ENCODE results near the gene LUC7L3. TPM values are rescaled to one million over a fixed set of nuclear protein-coding genes. Genes with fewer than 3 reads are reported as not detected.

The LUC7L3 gene
- total and polyA plus RNA-seq, 2 donors (not counting 3 experiments of a cell fraction or from before 2014, with no cell fraction given), result 70.9 to 113 TPM

DNA sequence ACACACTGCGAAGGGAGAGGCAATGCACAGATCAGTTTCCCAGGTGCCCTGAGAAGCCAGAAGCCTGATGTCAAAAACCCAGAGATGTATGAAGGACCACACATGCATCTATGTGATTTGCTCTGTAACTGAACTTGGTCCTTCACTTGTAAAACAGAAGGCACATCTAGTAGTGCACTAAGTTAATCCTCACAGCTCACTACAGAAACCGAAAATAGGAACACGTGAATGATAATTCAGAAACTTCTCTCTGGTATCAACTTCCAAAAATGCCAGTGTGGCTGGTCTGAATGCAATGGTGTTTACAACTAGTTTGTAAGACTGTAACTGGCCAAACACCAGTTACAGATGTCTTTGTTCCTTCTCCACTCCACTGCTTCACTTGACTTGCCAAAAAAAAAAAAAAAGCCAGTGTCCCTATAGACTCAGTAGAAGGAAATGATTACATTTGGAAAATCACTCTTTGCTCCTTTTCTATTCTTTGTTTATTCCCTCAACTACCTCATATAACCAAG, 23.0 kb upstream of the LUC7L3 start:
- Histone ChIP-seq H3K27ac (ENCODE audit: insufficient read depth, low read depth, low read length) (no peak overlapping the region), H4K20me1 (replicated peaks; ENCODE audit: control insufficient read depth, extremely low read depth, insufficient read depth, low read length) (no peaks in the 10 kb centered on the region), H3K9me1 (replicated peaks; ENCODE audit: control insufficient read depth, extremely low read depth, insufficient read depth, low read length) (no peaks in the 10 kb centered on the region), H3K4me2 (ENCODE audit: insufficient read depth, low read length) (no peak overlapping the region), H3K4me3 (replicated peaks in 1 of 3; ENCODE audit: insufficient read depth in 1 of 3, low read depth in 1 of 3, low read length in 3 of 3) (no peak overlapping the region), H3K9me3 (replicated peaks; ENCODE audit: control insufficient read depth, insufficient read depth, low read length) (no peaks in the 10 kb centered on the region), H3K9ac (replicated peaks; ENCODE audit: extremely low read depth, insufficient read depth, low read length) (no peak overlapping the region), H3K4me1 (ENCODE audit: control insufficient read depth, extremely low read depth, insufficient read depth, low read length) (no peaks in the 10 kb centered on the region), H2AFZ (ENCODE audit: low read depth, low read length) (no peak overlapping the region), H3K79me2 (ENCODE audit: control insufficient read depth, insufficient read depth, low read length) (peaks cover 4% of the 10 kb centered on the region), H3K27me3 (ENCODE audit: control insufficient read depth in 2 of 2, insufficient read depth in 2 of 2, low read length in 2 of 2) (no peaks in the 10 kb centered on the region), H3K36me3 (ENCODE audit: control insufficient read depth in 2 of 2, extremely low read depth in 1 of 2, insufficient read depth in 2 of 2, low read length in 2 of 2) (peaks cover 29 to 34% of the 10 kb centered on the region in 2 experiments)
- ChIA-PET CTCF (interaction anchor here (1.4 to 9.9 kb wide), 4 partner anchors 12 to 147 kb away, joined by 3 to 150 read pairs (median 49); partner anchors contain the start of gene SPATA20), POLR2A (no interaction called here)
- dilution Hi-C loops (cut with MboI; ENCODE audit: extremely low pct_ligation_motif_present, low sequenced_read_pairs) (no loop called here), intact Hi-C loops (cut with micrococcal nuclease) (no loop called here)
- no TSS peak for BruUV-seq (replicated peaks)
- DNase-seq (ENCODE audit: low read depth, low spot score) (no peak), FAIRE-seq (no peak)
- TF ChIP-seq POLR2A (IDR thresholded peaks at IDR 0.05; ENCODE audit: low read depth, low read length) (no peak), POLR2AphosphoS5 (IDR thresholded peaks at IDR 0.05; ENCODE audit: insufficient read depth, low read depth, low read length) (no peak), MYC (IDR thresholded peaks at IDR 0.05; ENCODE audit: low read depth, low read length) (no peak), GATA2 (IDR thresholded peaks at IDR 0.05; ENCODE audit: insufficient read depth, insufficient read length, low read depth, low read length) (no peak), FOS (IDR thresholded peaks at IDR 0.05; ENCODE audit: borderline replicate concordance, insufficient read depth, low read length) (no peak), JUN (IDR thresholded peaks at IDR 0.05; ENCODE audit: borderline replicate concordance, insufficient read depth, insufficient read length, low read depth) (no peak), EZH2 (IDR thresholded peaks at IDR 0.05; ENCODE audit: borderline replicate concordance, low read depth, low read length, severe bottlenecking) (no peak)
- TF ChIP-seq, protein P1, sequence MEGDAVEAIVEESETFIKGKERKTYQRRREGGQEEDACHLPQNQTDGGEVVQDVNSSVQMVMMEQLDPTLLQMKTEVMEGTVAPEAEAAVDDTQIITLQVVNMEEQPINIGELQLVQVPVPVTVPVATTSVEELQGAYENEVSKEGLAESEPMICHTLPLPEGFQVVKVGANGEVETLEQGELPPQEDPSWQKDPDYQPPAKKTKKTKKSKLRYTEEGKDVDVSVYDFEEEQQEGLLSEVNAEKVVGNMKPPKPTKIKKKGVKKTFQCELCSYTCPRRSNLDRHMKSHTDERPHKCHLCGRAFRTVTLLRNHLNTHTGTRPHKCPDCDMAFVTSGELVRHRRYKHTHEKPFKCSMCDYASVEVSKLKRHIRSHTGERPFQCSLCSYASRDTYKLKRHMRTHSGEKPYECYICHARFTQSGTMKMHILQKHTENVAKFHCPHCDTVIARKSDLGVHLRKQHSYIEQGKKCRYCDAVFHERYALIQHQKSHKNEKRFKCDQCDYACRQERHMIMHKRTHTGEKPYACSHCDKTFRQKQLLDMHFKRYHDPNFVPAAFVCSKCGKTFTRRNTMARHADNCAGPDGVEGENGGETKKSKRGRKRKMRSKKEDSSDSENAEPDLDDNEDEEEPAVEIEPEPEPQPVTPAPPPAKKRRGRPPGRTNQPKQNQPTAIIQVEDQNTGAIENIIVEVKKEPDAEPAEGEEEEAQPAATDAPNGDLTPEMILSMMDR (IDR thresholded peaks at IDR 0.05; ENCODE audit: extremely low read depth in 1 of 2, insufficient read depth in 1 of 2, low read depth in 1 of 2, low read length in 2 of 2), result no peak
- TF ChIP-seq, protein P2, sequence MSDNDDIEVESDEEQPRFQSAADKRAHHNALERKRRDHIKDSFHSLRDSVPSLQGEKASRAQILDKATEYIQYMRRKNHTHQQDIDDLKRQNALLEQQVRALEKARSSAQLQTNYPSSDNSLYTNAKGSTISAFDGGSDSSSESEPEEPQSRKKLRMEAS (IDR thresholded peaks at IDR 0.05; ENCODE audit: insufficient read depth, insufficient read length), result no peak
